TTC549 (cell line): Measurements from ENCODE around the gene TMEM109.

ENCODE experiments used
- FAIRE-seq: peaks from 2 replicates; lab custom pipeline; 2012; peaks lifted over from hg19 to GRCh38; lab: Jason Lieb, UNC

The TMEM109 gene

GRCh38 chr11:60913793-60914632, at the start of gene TMEM109:
TSS of gene TMEM109 (plus strand) at chr11:60914158. CDS start at chr11:60919694, 5,536 bp downstream.
- FAIRE-seq: no peak

- FAIRE-seq: no peak
These were observed 49.0 kb upstream of the TMEM109 start for GRCh38 chr11:60864856-60865513.

GRCh38 chr11:60866911-60867870, 46.8 kb upstream of the TMEM109 start, which contains the start of gene ZP1:
TSS of gene ZP1 (plus strand) at chr11:60867542. CDS start at chr11:60867562, 20 bp downstream.
- FAIRE-seq: no peak

GRCh38 chr11:60867871-60868681, 45.9 kb upstream of the TMEM109 start:
- FAIRE-seq: no peak

GRCh38 chr11:60868682-60869450, 45.1 kb upstream of the TMEM109 start:
- no peak for FAIRE-seq

- FAIRE-seq: no peak
These were observed 44.5 kb upstream of the TMEM109 start for GRCh38 chr11:60869451-60869825.

GRCh38 chr11:60870276-60870675, 43.7 kb upstream of the TMEM109 start:
- no peak for FAIRE-seq

GRCh38 chr11:60870733-60871377, 43.1 kb upstream of the TMEM109 start:
- FAIRE-seq: no peak

GRCh38 chr11:60871378-60872061, 42.4 kb upstream of the TMEM109 start:
- FAIRE-seq: no peak

- FAIRE-seq: no peak
These were observed 41.6 kb upstream of the TMEM109 start for GRCh38 chr11:60872124-60872960.

GRCh38 chr11:60872961-60873524, 40.9 kb upstream of the TMEM109 start:
- no peak for FAIRE-seq

GRCh38 chr11:60873533-60873932, 40.4 kb upstream of the TMEM109 start:
- FAIRE-seq: no peak

- FAIRE-seq: no peak
These were observed 39.3 kb upstream of the TMEM109 start for GRCh38 chr11:60874421-60875365.

- FAIRE-seq: no peak
These were observed 38.4 kb upstream of the TMEM109 start for GRCh38 chr11:60875366-60876167.

- FAIRE-seq: no peak
These were observed 37.8 kb upstream of the TMEM109 start for GRCh38 chr11:60876168-60876485.
